C4-2B (cell line): ENCODE measurements around the gene ACVR2B.

Experiments
- H3K27ac ChIP-seq: fragments of 450-650 bp; 2 replicates; pipeline ENCODE4 v1.5.1; 2017
- ZFX ChIP-seq: fragments of 450-650 bp; IDR thresholded peaks from 2 replicates; pipeline ENCODE4 v1.6.1; 2017
- TF ChIP-seq, protein P1 (sequence below): fragments of 450-650 bp; conservative IDR thresholded peaks from 2 replicates; pipeline ENCODE4 v1.5.1; 2017; ENCODE audit warnings: mild to moderate bottlenecking

ACVR2B gene

DNA sequence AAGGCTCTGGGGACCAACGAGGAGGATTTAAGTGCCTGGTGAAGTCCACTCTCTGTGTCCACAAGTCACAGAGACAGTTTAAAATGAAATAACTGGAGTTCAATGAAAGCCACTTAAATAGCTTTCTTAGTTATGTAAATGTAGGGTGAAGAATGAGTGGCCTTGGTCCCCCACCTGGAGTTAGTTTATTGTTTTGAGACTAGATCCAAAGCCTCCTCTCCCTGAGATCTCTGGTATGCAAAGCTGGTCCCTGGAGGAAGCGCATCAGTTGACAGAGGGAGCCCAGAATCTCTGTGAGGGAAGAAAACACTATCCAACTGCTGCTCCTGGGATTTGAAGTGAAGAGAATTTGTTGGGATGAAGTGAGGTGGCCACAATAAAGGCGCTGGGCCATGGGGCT, 83.0 kb downstream of the ACVR2B start:
- no peak overlapping the region for H3K27ac ChIP-seq
- TF ChIP-seq ZFX: no peak
- TF ChIP-seq, protein P1, sequence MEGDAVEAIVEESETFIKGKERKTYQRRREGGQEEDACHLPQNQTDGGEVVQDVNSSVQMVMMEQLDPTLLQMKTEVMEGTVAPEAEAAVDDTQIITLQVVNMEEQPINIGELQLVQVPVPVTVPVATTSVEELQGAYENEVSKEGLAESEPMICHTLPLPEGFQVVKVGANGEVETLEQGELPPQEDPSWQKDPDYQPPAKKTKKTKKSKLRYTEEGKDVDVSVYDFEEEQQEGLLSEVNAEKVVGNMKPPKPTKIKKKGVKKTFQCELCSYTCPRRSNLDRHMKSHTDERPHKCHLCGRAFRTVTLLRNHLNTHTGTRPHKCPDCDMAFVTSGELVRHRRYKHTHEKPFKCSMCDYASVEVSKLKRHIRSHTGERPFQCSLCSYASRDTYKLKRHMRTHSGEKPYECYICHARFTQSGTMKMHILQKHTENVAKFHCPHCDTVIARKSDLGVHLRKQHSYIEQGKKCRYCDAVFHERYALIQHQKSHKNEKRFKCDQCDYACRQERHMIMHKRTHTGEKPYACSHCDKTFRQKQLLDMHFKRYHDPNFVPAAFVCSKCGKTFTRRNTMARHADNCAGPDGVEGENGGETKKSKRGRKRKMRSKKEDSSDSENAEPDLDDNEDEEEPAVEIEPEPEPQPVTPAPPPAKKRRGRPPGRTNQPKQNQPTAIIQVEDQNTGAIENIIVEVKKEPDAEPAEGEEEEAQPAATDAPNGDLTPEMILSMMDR: no peak

DNA sequence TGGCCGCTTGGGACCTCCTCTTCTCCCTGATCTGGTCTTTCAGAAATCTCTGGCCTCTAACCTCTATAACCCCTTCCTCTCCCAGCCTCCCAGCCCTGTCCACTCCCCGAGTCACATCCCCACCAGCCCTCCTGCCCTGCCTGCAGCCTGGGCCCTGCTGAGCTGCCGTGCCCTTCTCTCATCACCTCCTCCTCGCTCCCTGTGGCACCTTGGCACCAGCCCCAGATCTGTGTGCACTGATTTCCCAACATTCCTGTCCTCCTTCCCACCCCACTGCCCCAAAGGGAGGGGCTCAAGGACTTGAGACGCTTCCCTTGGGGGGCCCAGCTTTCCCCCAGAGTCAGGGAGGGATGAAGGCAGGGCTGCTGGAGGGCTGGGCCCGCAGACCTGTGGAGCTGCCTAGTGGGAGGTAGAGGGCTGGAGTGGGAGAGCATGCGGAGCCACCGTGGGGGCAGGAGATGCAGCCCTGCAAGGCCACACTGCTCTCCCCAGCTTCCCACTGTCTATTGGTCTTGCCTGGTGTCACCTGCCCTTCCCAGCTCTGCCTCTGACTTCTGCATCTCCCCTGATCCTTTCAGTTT, 85.2 kb downstream of the ACVR2B start:
- no peak for TF ChIP-seq ZFX
- TF ChIP-seq, protein P1: no peak
- H3K27ac ChIP-seq: no peak overlapping the region

GRCh38 chr3:38541806-38542205, 88.1 kb downstream of the ACVR2B start:
- no peak overlapping the region for H3K27ac ChIP-seq
- TF ChIP-seq ZFX: no peak
- TF ChIP-seq, protein P1: no peak
